H4 (cell line): ENCODE results near the gene GTF3C2. TPM values are rescaled to one million over a fixed set of nuclear protein-coding genes. Genes with fewer than 3 reads are reported as not detected.

Source experiments
- DNase-seq: peaks from one replicate; pipeline ENCODE4 v3.0.0-alpha.2; 2015; ENCODE audit warnings: low spot score
- total RNA-seq: library from RNA; depleted of rRNA; stranded (reverse); fragments of >200 nt; shearing (Covaris generic); gene quantifications from 2 replicates; pipeline ENCODE4 v1.2.3, GENCODE V29; 2014; rRNA removed

Gene GTF3C2
- 24.5 and 29.9 TPM in 2 replicates for total RNA-seq

- DNase-seq: peak; percentile 91
Measured at GRCh38 chr2:27356382-27357181, at the start of gene GTF3C2. GTF3C2 (minus strand) TSS chr2:27356764; CDS start chr2:27343554, 13,210 bp downstream.

DNA sequence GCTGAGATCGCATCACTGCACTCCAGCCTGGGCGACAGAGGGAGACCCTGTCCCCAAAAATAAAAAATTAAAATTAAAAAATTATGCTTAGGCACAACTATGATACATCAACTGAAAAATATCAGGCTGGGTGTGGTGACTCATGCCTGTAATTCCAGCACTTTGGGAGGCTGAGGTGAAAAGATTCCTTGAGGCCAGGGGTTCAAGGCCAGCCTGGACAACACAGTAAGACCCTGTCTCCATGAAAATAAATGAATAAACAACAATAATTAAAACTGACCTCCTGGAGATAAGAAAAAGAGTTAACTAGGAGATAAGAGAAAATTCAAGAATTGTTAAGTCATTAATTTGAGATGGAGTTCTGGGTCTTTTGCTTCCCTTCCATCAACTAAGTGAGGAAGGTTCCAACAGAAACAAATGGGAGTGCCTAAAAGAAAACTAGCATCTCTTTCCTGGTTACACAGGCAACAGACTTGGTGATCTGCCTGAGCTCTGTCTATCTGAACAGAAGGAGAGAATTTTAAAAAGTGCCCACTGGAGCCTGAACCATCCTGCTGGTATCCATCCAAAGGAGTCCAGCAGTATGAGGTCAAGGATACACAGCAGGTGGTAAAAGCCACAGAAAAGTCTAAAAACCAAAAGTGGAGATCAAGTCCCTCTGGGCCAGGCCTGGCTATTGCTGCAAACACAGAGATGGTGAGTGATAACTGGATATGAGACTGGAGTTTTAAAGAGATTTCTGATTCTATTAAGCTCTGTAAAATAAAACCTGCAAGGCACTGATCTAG lies 44.0 kb upstream of the GTF3C2 start:
- DNase-seq: no peak

- DNase-seq: no peak
Measured at GRCh38 chr2:27398962-27399361, 42.4 kb upstream of the GTF3C2 start.

- no peak for DNase-seq
Measured at GRCh38 chr2:27393225-27393624, 36.7 kb upstream of the GTF3C2 start.

- DNase-seq: no peak
Measured at GRCh38 chr2:27390822-27391679, 34.5 kb upstream of the GTF3C2 start.

DNA sequence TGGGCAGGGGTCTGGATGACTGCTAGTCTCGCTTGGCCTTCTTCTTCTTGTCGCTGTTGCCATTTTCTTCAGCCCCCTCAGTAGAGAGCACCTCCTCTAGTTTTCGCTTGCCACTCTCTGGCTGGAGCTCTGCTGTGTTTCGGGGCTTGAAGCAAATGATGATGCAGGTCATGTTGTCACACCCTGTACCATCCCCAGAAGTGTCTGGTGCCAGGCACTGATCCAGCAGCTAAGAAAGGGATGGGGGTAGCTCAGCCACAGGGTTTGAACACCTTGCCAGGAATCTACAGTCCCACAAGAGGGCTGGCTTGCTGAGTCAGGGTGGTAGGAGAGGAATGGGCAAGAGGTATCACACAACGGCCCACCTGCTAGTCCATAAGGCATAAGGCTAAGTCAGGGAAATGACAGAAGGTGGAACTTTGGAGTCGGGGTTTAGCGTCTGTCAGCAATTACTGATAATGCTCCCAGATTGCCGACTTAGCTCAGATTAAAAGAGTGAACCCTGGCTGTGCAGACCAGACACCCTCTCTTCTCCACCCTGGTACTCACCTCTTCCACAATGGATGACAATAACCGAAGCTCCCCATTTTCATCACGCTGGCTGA lies 25.1 kb upstream of the GTF3C2 start:
- no peak for DNase-seq

- peak; percentile 85 for DNase-seq
Measured at GRCh38 chr2:27380626-27381545, 24.3 kb upstream of the GTF3C2 start, which contains the start of gene ZNF513. ZNF513 (minus strand) TSS chr2:27380734; CDS start chr2:27380526, 208 bp downstream.

DNA sequence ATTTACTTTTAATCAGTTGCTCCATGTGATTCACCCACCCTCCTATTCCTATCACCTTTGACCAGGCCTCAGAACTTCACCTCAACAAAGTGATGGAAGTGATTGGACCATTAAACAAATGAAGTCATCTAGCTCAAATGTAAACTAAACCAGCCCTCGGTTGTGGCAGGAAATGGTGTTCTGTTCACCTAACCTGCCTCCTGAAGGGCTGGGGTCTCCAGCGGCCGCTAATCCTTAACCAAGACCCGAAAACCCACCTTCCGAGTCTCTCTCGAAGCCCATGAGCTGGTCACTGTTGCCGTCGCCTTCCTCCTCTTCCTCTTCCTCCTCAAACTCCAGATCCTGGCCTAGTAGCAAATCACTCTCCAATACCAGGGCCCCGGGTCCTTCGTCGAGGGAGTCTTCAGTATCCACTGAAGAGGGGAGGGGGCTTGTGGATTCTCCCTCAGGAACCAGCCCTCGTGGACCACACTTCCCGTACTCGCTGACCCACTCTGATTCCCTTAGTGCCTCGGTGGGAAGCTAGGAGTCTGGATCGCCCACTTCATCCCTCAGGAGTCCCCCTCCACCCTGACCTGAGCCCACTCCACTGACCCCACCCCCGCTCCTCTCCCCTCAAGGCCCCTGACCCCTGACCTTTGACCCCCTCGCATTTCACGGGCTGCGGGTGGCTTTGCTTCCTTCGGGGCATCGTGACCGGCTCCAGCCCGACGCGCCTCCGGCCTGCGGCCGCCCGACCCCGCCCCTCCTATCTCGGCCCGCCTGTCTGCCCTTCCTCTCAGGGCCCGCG lies 23.5 kb upstream of the GTF3C2 start:
- peak; percentile 39 for DNase-seq

GRCh38 chr2:27379383-27379835 lies 22.8 kb upstream of the GTF3C2 start:
- no peak for DNase-seq

GRCh38 chr2:27378809-27379290 lies 22.3 kb upstream of the GTF3C2 start:
- DNase-seq: no peak

DNA sequence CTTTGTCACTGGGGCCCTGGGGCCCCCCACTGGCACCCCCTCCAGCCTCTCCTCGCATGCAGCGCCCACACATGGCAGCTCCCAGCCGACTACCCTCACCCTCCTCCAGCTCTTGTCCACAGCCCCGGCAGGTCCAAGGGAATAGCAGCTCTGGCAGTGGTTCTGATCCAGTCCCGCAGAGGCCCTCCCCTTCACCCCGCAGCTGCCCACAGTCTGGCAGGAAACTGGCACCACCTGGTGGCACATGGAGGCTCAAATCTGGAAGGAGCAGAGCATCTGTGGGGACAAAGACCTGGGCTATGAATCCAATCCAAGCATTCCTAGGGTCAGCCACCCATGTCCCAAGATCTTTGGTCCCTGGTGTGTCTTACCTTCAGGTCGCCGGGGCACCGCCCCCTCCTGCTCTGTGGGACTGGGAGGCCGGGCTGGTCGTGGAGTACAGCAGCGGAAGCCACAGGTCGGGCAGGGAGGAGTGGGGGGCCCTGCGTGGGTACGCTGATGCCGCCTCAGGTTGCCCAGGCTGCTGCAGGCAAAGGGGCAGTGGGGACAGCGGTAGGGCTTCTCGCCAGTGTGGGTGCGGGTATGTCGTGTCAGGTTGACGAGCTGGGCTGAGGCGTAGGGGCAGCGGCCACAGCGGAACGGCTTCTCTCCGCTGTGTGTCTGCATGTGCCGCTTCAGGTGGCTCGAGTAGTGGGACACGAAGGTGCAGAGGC lies 21.7 kb upstream of the GTF3C2 start:
- no peak for DNase-seq

DNA sequence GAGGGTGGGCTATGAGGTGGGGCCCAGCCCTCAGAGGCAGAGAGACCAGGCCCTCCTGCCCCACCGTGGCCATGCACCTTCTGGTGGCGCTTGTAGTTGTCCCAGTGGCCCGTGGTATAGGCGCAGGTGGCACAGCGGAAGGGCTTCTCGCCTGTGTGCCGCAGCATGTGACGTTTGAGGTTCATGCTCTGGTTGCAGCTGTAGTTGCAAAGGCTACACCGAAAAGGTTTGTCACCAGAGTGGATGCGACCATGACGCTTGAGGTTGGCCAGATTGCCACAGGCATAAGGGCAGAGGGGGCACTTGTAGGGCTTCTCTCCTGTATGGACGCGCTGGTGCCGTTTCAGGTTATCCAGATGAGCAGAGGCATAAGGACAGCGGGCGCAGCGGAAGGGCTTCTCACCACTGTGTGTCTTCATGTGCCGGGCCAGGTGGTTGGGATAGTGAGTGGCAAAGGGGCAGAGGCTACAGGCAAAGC lies 21.1 kb upstream of the GTF3C2 start:
- no peak for DNase-seq

DNA sequence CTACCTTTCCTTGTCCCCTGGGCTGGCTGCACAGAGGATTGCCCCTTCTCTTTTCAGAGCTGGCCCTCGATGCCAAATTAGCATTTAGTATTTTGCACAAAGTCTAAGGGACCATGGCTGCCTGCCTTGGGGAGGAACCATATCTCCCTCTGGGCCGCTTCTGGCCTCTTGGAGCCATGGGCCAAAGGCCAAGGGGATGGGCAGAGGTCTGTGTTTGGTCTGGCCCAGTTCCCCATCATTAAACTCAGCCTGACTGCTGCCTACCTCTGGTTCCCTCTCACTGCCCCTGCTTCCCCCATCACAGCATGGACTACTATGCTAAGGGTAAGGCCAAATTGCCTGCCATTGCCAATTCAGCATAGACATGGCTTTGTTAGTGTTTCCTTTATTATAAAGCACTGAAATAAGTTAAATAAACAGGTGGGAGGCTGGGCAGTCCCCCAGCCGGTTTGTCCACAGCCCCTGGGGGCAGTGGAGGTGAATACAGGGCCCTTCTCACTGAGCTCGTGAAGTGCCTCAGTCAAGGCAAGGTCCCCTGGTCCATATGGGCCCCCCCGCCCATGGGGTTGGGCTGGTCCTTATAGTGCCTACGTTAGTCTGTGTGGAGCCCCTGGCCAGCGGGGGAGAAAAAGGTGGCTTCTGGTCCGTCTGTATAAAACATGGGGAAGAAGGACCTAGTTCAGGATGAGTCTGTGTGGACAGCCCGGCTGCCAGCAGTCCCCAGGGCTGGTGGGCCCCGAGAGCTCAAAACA lies 20.5 kb upstream of the GTF3C2 start:
- no peak for DNase-seq

GRCh38 chr2:27376151-27376865 lies 19.7 kb upstream of the GTF3C2 start:
- no peak for DNase-seq

DNA sequence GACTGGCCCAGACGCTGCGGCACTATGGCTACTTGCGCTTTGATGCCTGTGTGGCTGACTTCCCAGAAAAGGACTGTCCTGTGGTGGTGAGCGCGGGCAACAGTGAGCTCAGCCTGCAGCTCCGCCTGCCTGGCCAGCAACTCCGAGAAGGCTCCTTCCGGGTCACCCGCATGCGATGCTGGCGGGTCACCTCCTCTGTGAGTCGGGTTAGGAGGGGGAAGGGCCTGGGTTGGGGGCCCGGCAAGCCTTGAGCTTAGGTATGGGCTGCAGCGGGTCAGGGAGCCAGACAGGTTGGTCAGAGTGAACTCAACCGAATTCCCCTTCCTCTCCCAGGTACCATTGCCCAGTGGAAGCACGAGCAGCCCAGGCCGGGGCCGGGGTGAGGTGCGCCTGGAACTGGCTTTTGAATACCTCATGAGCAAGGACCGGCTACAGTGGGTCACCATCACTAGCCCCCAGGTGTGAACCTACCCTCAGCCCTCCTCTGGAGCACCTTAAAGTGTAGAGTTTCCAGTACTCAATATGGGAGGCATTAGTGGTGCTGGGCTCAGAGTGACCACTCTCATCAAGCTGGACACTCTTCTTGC lies 19.0 kb upstream of the GTF3C2 start:
- no peak for DNase-seq

DNA sequence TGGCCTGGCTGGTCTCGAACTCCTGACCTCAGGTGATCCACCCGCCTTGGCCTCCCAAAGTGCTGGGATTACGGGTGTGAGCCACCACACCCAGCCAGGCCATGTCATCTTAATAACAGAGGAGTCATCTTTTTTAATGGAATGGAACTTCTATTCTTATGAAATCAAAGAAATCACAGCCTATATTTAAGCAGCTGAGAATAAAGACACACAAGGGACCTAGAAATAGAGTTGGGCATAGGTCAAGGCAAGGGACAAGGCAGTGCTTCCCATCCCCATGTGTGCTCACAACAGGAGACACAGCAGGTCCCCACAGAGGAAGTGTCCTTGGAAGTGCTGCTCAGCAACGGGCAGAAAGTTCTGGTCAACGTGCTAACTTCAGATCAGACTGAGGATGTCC lies 17.0 kb upstream of the GTF3C2 start:
- DNase-seq: no peak

DNA sequence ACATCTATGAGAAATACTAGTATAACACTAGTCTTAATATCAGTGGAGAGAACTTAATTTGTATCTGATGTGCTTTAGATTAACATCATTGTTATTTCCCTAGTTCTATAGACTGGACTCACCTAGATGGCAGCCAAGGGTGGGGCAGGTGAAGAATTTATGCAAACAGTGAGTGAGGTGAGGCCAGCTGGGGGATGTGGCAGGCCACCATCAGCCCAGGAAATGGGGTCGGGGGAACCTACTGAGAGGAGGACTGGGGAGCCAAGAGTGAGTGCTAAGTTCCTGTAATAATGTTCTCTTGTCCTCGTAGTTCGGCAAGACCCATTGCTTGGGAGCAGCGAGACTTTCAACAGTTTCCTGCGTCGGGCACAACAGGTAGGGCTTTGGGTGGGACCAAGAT lies 16.4 kb upstream of the GTF3C2 start:
- DNase-seq: no peak
